ENCODE measurements around the gene AKAP8L. TPM values are rescaled to one million over a fixed set of nuclear protein-coding genes. Genes with fewer than 3 reads are reported as not detected.
A peak's percentile ranks its signal among the peaks of the same experiment; 100 is the strongest.

The AKAP8L gene
- total and polyA plus RNA-seq, 4 donors = 34.7 to 243 (median 88.6) TPM

- Histone ChIP-seq H3K27ac (ENCODE audit: low read depth in 1 of 2, low read length in 2 of 2) (peak overlapping the region in 1 of 2 donors; percentile 59), H3K36me3 (ENCODE audit: control insufficient read depth in 1 of 2, insufficient read depth in 2 of 2, low read length in 1 of 2) (no peaks in the 10 kb centered on the region), H3K27me3 (ENCODE audit: control insufficient read depth in 1 of 2, insufficient read depth in 2 of 2, low read length in 1 of 2) (no peaks in the 10 kb centered on the region), H3K9me3 (ENCODE audit: control insufficient read depth, low read length) (no peaks in the 10 kb centered on the region), H3K4me1 (ENCODE audit: control insufficient read depth in 1 of 2, insufficient read depth in 2 of 2, low read length in 2 of 2) (no peaks in the 10 kb centered on the region), H3K4me3 (ENCODE audit: low read length in 2 of 2) (no peak overlapping the region)
- WGBS, 2 donors = 29 to 32% methylated on average over 10 of the region's 10 CpGs
- intact Hi-C loops (cut with DNase I) = loop anchor here in 1 of 2 donors (5.0 kb wide), 1 partner anchor 260 kb away; no protein-coding TSS in a partner anchor
- ATAC-seq (ENCODE audit: low FRiP score) (peak; percentile 24), DNase-seq (peak in 1 of 2 donors; percentile 61)
Measured at GRCh38 chr19:15437355-15438123, 18.8 kb upstream of the AKAP8L start.

- WGBS, 2 donors = 82 to 86% methylated on average over 15 of the region's 15 CpGs
- ATAC-seq (ENCODE audit: low FRiP score) (no peak), DNase-seq (no peak)
- no peaks in the 10 kb centered on the region for H3K36me3 ChIP-seq (ENCODE audit: control insufficient read depth in 1 of 2, insufficient read depth in 2 of 2, low read length in 1 of 2)
- H3K4me1 ChIP-seq (ENCODE audit: control insufficient read depth in 1 of 2, insufficient read depth in 2 of 2, low read length in 2 of 2) = no peaks in the 10 kb centered on the region
- no peaks in the 10 kb centered on the region for H3K9me3 ChIP-seq (ENCODE audit: control insufficient read depth, low read length)
- H3K27me3 ChIP-seq (ENCODE audit: control insufficient read depth in 1 of 2, insufficient read depth in 2 of 2, low read length in 1 of 2) = no peaks in the 10 kb centered on the region
- peak overlapping the region in 1 of 2 donors; percentile 34 for H3K27ac ChIP-seq (ENCODE audit: low read depth in 1 of 2, low read length in 2 of 2)
- intact Hi-C loops (cut with DNase I) = loop anchor here in 1 of 2 donors (5.0 kb wide), 1 partner anchor 259 kb away; no protein-coding TSS in a partner anchor
- H3K4me3 ChIP-seq (ENCODE audit: low read length in 2 of 2) = no peak overlapping the region
Measured at GRCh38 chr19:15436826-15437110, 18.0 kb upstream of the AKAP8L start.

- Histone ChIP-seq H3K4me3 (ENCODE audit: low read length in 2 of 2) (no peak overlapping the region), H3K27ac (ENCODE audit: low read depth in 1 of 2, low read length in 2 of 2) (peak overlapping the region in 1 of 2 donors; percentile 34), H3K4me1 (ENCODE audit: control insufficient read depth in 1 of 2, insufficient read depth in 2 of 2, low read length in 2 of 2) (no peaks in the 10 kb centered on the region), H3K27me3 (ENCODE audit: control insufficient read depth in 1 of 2, insufficient read depth in 2 of 2, low read length in 1 of 2) (no peaks in the 10 kb centered on the region), H3K36me3 (ENCODE audit: control insufficient read depth in 1 of 2, insufficient read depth in 2 of 2, low read length in 1 of 2) (no peaks in the 10 kb centered on the region), H3K9me3 (ENCODE audit: control insufficient read depth, low read length) (no peaks in the 10 kb centered on the region)
- WGBS, 2 donors = 67 to 69% methylated on average over 10 of the region's 10 CpGs
- ATAC-seq (ENCODE audit: low FRiP score) (no peak), DNase-seq (no peak)
- intact Hi-C loops (cut with DNase I) = loop anchor here in 1 of 2 donors (5.0 kb wide), 1 partner anchor 259 kb away; no protein-coding TSS in a partner anchor
Measured at GRCh38 chr19:15436012-15436825, 17.4 kb upstream of the AKAP8L start.

GRCh38 chr19:15433519-15434069 is 14.8 kb upstream of the AKAP8L start:
- Histone ChIP-seq H3K9me3 (ENCODE audit: control insufficient read depth, low read length) (no peaks in the 10 kb centered on the region), H3K4me1 (ENCODE audit: control insufficient read depth in 1 of 2, insufficient read depth in 2 of 2, low read length in 2 of 2) (no peaks in the 10 kb centered on the region), H3K27me3 (ENCODE audit: control insufficient read depth in 1 of 2, insufficient read depth in 2 of 2, low read length in 1 of 2) (no peaks in the 10 kb centered on the region), H3K27ac (ENCODE audit: low read depth in 1 of 2, low read length in 2 of 2) (peak overlapping the region in 1 of 2 donors; percentile 34), H3K4me3 (ENCODE audit: low read length in 2 of 2) (no peak overlapping the region), H3K36me3 (ENCODE audit: control insufficient read depth in 1 of 2, insufficient read depth in 2 of 2, low read length in 1 of 2) (no peaks in the 10 kb centered on the region)
- intact Hi-C loops (cut with DNase I) = loop anchor here in 1 of 2 donors (5.0 kb wide), 1 partner anchor 171 kb away; no protein-coding TSS in a partner anchor
- ATAC-seq (ENCODE audit: low FRiP score) (no peak), DNase-seq (no peak)
- WGBS, 2 donors = 48 to 51% methylated on average over 8 of the region's 8 CpGs

GRCh38 chr19:15432629-15433518 is 14.1 kb upstream of the AKAP8L start:
- Histone ChIP-seq H3K36me3 (ENCODE audit: control insufficient read depth in 1 of 2, insufficient read depth in 2 of 2, low read length in 1 of 2) (no peaks in the 10 kb centered on the region), H3K27me3 (ENCODE audit: control insufficient read depth in 1 of 2, insufficient read depth in 2 of 2, low read length in 1 of 2) (no peaks in the 10 kb centered on the region), H3K27ac (ENCODE audit: low read depth in 1 of 2, low read length in 2 of 2) (peak overlapping the region; percentile 10 to 84), H3K4me1 (ENCODE audit: control insufficient read depth in 1 of 2, insufficient read depth in 2 of 2, low read length in 2 of 2) (no peaks in the 10 kb centered on the region), H3K4me3 (ENCODE audit: low read length in 2 of 2) (peak overlapping the region; percentile 46 to 80), H3K9me3 (ENCODE audit: control insufficient read depth, low read length) (no peaks in the 10 kb centered on the region)
- peak; percentile 96 for ATAC-seq (ENCODE audit: low FRiP score)
- intact Hi-C loops (cut with DNase I) = loop anchor here in 1 of 2 donors (5.0 kb wide), 1 partner anchor 171 kb away; no protein-coding TSS in a partner anchor
- DNase-seq = peak; percentile 96 to 98
- WGBS, 2 donors = 0% methylated on average over 53 to 75 of the region's 75 CpGs

- Histone ChIP-seq H3K27ac (ENCODE audit: low read depth in 1 of 2, low read length in 2 of 2) (no peak overlapping the region), H3K36me3 (ENCODE audit: control insufficient read depth in 1 of 2, insufficient read depth in 2 of 2, low read length in 1 of 2) (no peaks in the 10 kb centered on the region), H3K4me3 (ENCODE audit: low read length in 2 of 2) (peak overlapping the region; percentile 39 to 80), H3K4me1 (ENCODE audit: control insufficient read depth in 1 of 2, insufficient read depth in 2 of 2, low read length in 2 of 2) (no peaks in the 10 kb centered on the region), H3K27me3 (ENCODE audit: control insufficient read depth in 1 of 2, insufficient read depth in 2 of 2, low read length in 1 of 2) (no peaks in the 10 kb centered on the region), H3K9me3 (ENCODE audit: control insufficient read depth, low read length) (no peaks in the 10 kb centered on the region)
- intact Hi-C loops (cut with DNase I) = loop anchor here in 1 of 2 donors (5.0 kb wide), 1 partner anchor 170 kb away; no protein-coding TSS in a partner anchor
- WGBS, 2 donors = 0% methylated on average over 21 to 44 of the region's 44 CpGs
- no peak for ATAC-seq (ENCODE audit: low FRiP score)
- DNase-seq = no peak
Measured at GRCh38 chr19:15432018-15432494, 13.3 kb upstream of the AKAP8L start.

GRCh38 chr19:15431396-15432017 is 12.7 kb upstream of the AKAP8L start:
- no peak for DNase-seq
- Histone ChIP-seq H3K27me3 (ENCODE audit: control insufficient read depth in 1 of 2, insufficient read depth in 2 of 2, low read length in 1 of 2) (no peaks in the 10 kb centered on the region), H3K4me3 (ENCODE audit: low read length in 2 of 2) (peak overlapping the region; percentile 39 to 80), H3K27ac (ENCODE audit: low read depth in 1 of 2, low read length in 2 of 2) (no peak overlapping the region), H3K9me3 (ENCODE audit: control insufficient read depth, low read length) (no peaks in the 10 kb centered on the region), H3K4me1 (ENCODE audit: control insufficient read depth in 1 of 2, insufficient read depth in 2 of 2, low read length in 2 of 2) (no peaks in the 10 kb centered on the region), H3K36me3 (ENCODE audit: control insufficient read depth in 1 of 2, insufficient read depth in 2 of 2, low read length in 1 of 2) (peaks cover 0 to 2% of the 10 kb centered on the region in 2 donors)
- intact Hi-C loops (cut with DNase I) = loop anchor here in 1 of 2 donors (5.0 kb wide), 1 partner anchor 169 kb away; no protein-coding TSS in a partner anchor
- no peak for ATAC-seq (ENCODE audit: low FRiP score)
- 13 to 14% methylated on average over 7 of the region's 7 CpGs for WGBS, 2 donors
